Prostate gland (tissue), 2 donors: ENCODE data around the gene FAM81A.
"Not testable (repeated sequence)": the region's sequence is repeated elsewhere in the genome, so short reads cannot be mapped to it uniquely, and the experiment has no call there.

Source experiments
- POLR2A ChIP-seq: fragments of 450-650 bp; IDR thresholded peaks from one replicate; pipeline ENCODE4 v1.6.1; 2016; ENCODE audit warnings: antibody characterized with exemption, mild to moderate bottlenecking
- POLR2AphosphoS5 ChIP-seq: sonication (generic); formaldehyde crosslinking; IDR thresholded peaks from one replicate; pipeline ENCODE4 v1.6.1; 2017; ENCODE audit warnings: antibody characterized with exemption
- TF ChIP-seq, protein P1 (sequence below), 4 experiments: fragments of 200-600 bp in 2 of 4; fragments of 450-650 bp in 2 of 4; sonication (generic) in 2 of 4; IDR thresholded peaks; 1 replicate in 3 of 4; 2 replicates in 1 of 4; pipeline ENCODE4 v1.5.1; 2016 to 2019; ENCODE audit warnings: antibody characterized with exemption in 4 of 4, mild to moderate bottlenecking in 2 of 4, moderate library complexity in 2 of 4

DNA sequence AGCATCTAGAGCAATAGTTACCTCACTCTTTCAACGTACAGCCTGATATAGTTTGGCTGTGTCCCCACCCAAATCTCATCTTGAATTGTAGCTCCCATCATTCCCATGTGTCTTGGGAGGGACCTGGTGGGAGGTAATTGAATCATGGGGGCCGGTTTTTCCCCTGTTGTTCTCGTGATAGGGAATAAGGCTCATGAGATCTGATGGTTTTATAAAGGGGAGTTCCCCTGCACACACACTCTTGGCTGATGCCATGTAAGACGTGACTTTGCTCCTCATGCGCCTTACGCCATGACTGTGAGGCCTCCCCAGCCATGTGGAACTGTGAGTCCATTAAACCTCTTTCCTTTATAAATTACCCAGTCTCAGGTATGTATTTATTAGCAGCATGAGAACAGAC, 88.5 kb downstream of the FAM81A start:
- TF ChIP-seq, protein P1, sequence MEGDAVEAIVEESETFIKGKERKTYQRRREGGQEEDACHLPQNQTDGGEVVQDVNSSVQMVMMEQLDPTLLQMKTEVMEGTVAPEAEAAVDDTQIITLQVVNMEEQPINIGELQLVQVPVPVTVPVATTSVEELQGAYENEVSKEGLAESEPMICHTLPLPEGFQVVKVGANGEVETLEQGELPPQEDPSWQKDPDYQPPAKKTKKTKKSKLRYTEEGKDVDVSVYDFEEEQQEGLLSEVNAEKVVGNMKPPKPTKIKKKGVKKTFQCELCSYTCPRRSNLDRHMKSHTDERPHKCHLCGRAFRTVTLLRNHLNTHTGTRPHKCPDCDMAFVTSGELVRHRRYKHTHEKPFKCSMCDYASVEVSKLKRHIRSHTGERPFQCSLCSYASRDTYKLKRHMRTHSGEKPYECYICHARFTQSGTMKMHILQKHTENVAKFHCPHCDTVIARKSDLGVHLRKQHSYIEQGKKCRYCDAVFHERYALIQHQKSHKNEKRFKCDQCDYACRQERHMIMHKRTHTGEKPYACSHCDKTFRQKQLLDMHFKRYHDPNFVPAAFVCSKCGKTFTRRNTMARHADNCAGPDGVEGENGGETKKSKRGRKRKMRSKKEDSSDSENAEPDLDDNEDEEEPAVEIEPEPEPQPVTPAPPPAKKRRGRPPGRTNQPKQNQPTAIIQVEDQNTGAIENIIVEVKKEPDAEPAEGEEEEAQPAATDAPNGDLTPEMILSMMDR (IDR thresholded peaks at IDR 0.05) = not testable (repeated sequence)
- not testable (repeated sequence) for TF ChIP-seq POLR2A, POLR2AphosphoS5
